ENCODE data around the gene OLFM1. TPM values are rescaled to one million over a fixed set of nuclear protein-coding genes. Genes with fewer than 3 reads are reported as not detected.

The OLFM1 gene
- total RNA-seq, 2 experiments from 2014 or later = not detected

DNA sequence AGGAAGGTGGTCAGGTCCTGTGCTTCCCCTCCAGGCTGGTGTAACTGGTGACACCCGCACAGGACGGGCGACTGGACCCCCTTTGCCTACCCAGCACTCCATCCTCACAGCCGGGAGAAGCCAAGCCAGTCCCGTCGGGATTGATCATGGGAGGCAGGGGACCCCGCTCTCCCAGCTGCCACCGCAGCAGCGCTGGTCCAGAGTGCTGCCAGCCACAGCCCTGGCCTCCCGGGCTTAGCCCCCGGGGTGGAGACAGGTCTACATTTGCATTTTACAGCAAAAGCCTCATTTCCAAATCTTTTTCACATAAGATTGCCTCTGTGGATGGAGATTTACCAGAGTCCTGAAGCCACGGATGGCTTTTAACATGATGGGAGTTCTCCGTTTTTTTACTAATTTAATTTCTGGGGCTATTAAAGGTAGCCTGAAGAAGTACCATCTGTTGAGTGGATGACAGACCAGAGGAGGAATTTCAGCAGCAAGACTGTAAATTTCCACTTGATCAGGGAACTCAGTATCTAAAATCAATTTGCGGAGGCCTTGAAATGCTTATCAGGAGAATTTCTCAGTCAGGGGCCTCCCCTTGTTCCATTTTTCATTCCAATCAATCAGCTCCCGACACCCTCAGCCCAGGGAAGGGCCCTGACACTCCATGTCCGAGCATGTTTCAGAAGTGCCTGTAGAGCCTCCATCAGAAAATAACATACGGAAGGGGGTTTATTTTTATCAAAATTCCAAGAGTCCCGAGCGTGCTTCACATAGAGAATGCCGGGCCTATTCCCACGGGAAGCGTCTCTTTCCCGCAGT lies 80.6 kb downstream of the OLFM1 start:
- no peak overlapping the region for H3K4me3 Mint-ChIP-seq
- no peak overlapping the region for H3K27ac Mint-ChIP-seq
- POLR2A ChIA-PET = no interaction called here

DNA sequence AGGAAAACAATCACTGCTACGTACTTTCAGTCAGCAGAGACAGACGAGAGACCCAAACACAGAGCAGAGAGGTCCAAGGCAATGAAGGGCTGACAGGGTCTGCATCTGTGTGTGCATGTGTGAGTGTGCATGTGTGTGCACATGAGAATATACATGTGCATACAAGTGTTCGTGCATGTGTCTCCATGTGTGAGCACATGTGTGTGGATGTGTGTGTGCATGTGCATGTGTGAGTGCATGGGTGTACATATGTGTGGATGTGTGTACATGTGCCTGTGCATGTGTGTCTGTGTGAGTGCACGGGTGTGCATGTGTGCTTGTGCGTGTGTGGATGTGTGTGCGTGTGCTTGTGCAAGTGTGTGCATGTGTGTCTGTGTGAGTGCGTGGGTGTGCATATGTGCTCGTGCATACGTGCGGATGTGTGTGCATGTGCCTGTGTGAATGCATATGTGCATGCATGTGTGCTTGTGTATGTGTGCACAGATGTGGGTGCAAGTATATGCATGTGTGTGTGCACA lies 82.3 kb downstream of the OLFM1 start:
- POLR2A ChIA-PET = no interaction called here
- intact Hi-C loops (cut with DNase I, micrococcal nuclease) = no loop called here
- no peaks in the 10 kb centered on the region for H3K27me3 Mint-ChIP-seq
- H3K9me3 Mint-ChIP-seq (ENCODE audit: low read depth) = no peaks in the 10 kb centered on the region
- H3K27ac Mint-ChIP-seq = no peak overlapping the region
- no peaks in the 10 kb centered on the region for H3K4me1 Mint-ChIP-seq
- CTCF ChIA-PET = no interaction called here
- H3K4me3 Mint-ChIP-seq = no peak overlapping the region
- no peak for DNase-seq
- no peak for ATAC-seq
- no peaks in the 10 kb centered on the region for H3K36me3 Mint-ChIP-seq (ENCODE audit: low read depth)

More for the DNA sequence above, 80.6 kb downstream of the OLFM1 start:
- CTCF ChIA-PET = no interaction called here
- DNase-seq (no peak), ATAC-seq (no peak)
- intact Hi-C loops (cut with DNase I, micrococcal nuclease) = no loop called here
- H3K4me1 Mint-ChIP-seq = no peaks in the 10 kb centered on the region
- H3K27me3 Mint-ChIP-seq = no peaks in the 10 kb centered on the region
- no peaks in the 10 kb centered on the region for H3K9me3 Mint-ChIP-seq (ENCODE audit: low read depth)
- no peaks in the 10 kb centered on the region for H3K36me3 Mint-ChIP-seq (ENCODE audit: low read depth)

DNA sequence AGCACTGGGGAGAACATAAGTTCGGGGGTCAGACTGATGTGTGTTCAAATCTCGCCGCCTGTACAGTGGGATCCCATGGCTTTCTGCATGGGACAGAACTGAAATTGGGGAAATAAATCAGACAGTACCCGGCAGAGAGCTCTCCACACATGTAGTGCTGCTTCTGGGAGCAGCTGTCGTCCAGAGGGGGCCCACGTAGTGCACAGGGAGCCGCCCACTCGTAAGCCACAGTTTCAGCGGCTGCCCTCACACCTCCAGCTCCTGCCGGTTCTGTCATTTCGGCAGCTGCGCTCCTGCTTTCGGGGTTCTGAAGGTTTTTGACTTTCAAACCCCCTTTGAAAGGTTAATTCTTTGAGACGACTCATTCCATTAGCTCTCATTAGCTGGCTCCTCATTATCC lies 83.1 kb downstream of the OLFM1 start:
- Mint-ChIP-seq H3K4me1 (no peaks in the 10 kb centered on the region), H3K9me3 (ENCODE audit: low read depth) (no peaks in the 10 kb centered on the region), H3K4me3 (no peak overlapping the region), H3K27ac (no peak overlapping the region), H3K36me3 (ENCODE audit: low read depth) (no peaks in the 10 kb centered on the region), H3K27me3 (no peaks in the 10 kb centered on the region)
- intact Hi-C loops (cut with DNase I, micrococcal nuclease) = no loop called here
- ChIA-PET POLR2A (no interaction called here), CTCF (no interaction called here)
- ATAC-seq (no peak), DNase-seq (no peak)

Other genes with a start within 250 kb of the OLFM1 start
- not detected for gene FCN2, start 206.9 kb upstream of the OLFM1 start, total RNA-seq
- not detected for gene FCN1, start 169.8 kb upstream of the OLFM1 start, total RNA-seq